HepG2 (cell line): ENCODE measurements around the gene OSBPL9.

ENCODE experiments used
- CTCF ChIP-seq: sonication (generic); formaldehyde crosslinking; IDR thresholded peaks from 2 replicates; pipeline ENCODE4 v1.5.0; 2020; ENCODE audit warnings: mild to moderate bottlenecking, missing genetic modification reagents, moderate library complexity
- FOXP1 ChIP-seq, 2 experiments: fragments of 450-650 bp in 1 of 2; IDR thresholded peaks; 2 replicates each; pipeline ENCODE4 v1.6.1; 2017 to 2018; ENCODE audit warnings: antibody characterized with exemption in 1 of 2
- POLR2AphosphoS5 ChIP-seq: IDR thresholded peaks from 2 replicates; pipeline ENCODE4 v1.6.1; 2012; ENCODE audit warnings: low read depth, low read length
- RAD21 ChIP-seq: fragments of 450-650 bp; formaldehyde crosslinking; IDR thresholded peaks from 2 replicates; pipeline ENCODE4 v1.5.0; 2020; ENCODE audit warnings: mild to moderate bottlenecking

- TF ChIP-seq RAD21 (CRISPR knock-in tag) = no peak
- no peak for TF ChIP-seq FOXP1 (IDR thresholded peaks at IDR 0.05)
- TF ChIP-seq FOXP1 (CRISPR knock-in tag; IDR thresholded peaks at IDR 0.05) = no peak
- TF ChIP-seq CTCF (CRISPR knock-in tag) = no peak
- no peak for TF ChIP-seq POLR2AphosphoS5
These were observed 110.5 kb downstream of the OSBPL9 start for GRCh38 chr1:51727366-51727765.
